Smooth muscle cell (in vitro differentiated cells): ENCODE results near the gene RCE1. TPM values are rescaled to one million over a fixed set of nuclear protein-coding genes. Genes with fewer than 3 reads are reported as not detected.
"Not testable (repeated sequence)": the region's sequence is repeated elsewhere in the genome, so short reads cannot be mapped to it uniquely, and the experiment has no call there.

Source experiments
- DNase-seq: peaks from one replicate; lab custom pipeline; 2025; ENCODE audit not compliant: unreplicated experiment; lab: John Stamatoyannopoulos, UW
- H2AFZ ChIP-seq: fragments of 200-600 bp; sonication (generic); 2 replicates; pipeline ENCODE4 v1.6.0; 2016; ENCODE audit warnings: antibody characterized with exemption, low read depth, mild to moderate bottlenecking
- H3F3A ChIP-seq: fragments of 200-600 bp; sonication (generic); 2 replicates; pipeline ENCODE4 v1.6.0; 2017; ENCODE audit warnings: antibody characterized with exemption, low read depth
- H3K27ac ChIP-seq: fragments of 200-600 bp; sonication (generic); 2 replicates; pipeline ENCODE4 v1.5.1; 2016; ENCODE audit warnings: low read depth, mild to moderate bottlenecking
- H3K27me3 ChIP-seq: fragments of 200-600 bp; sonication (generic); 2 replicates; pipeline ENCODE4 v1.6.1; 2016; ENCODE audit warnings: low read depth, mild to moderate bottlenecking
- H3K36me3 ChIP-seq: fragments of 200-600 bp; sonication (generic); 2 replicates; pipeline ENCODE4 v1.5.1; 2016; ENCODE audit warnings: low read depth
- H3K4me1 ChIP-seq: fragments of 200-600 bp; sonication (generic); 2 replicates; pipeline ENCODE4 v1.5.1; 2016; ENCODE audit warnings: low read depth
- H3K4me2 ChIP-seq: fragments of 200-600 bp; sonication (generic); 2 replicates; pipeline ENCODE4 v1.6.0; 2016; ENCODE audit warnings: mild to moderate bottlenecking
- H3K4me3 ChIP-seq: fragments of 200-600 bp; sonication (generic); 2 replicates; pipeline ENCODE4 v1.5.1; 2016; ENCODE audit warnings: mild to moderate bottlenecking
- H3K79me2 ChIP-seq: fragments of 200-600 bp; sonication (generic); 2 replicates; pipeline ENCODE4 v1.6.0; 2016; ENCODE audit warnings: low read depth, mild to moderate bottlenecking
- H3K9ac ChIP-seq: fragments of 200-600 bp; sonication (generic); 2 replicates; pipeline ENCODE4 v1.6.0; 2016; ENCODE audit warnings: low read depth
- H3K9me3 ChIP-seq: fragments of 200-600 bp; sonication (generic); replicated peaks from 2 replicates; pipeline ENCODE4 v1.5.1; 2016; ENCODE audit warnings: low read depth
- H4K20me1 ChIP-seq: fragments of 200-600 bp; sonication (generic); 2 replicates; pipeline ENCODE4 v1.6.0; 2016; ENCODE audit warnings: low read depth
- WGBS: methylation state at CpG from one replicate; pipeline ENCODE4 v1.1.7; 2016; ENCODE audit warnings: low lambda C conversion rate; 5-methylcytosine and 5-hydroxymethylcytosine counted together
- polyA plus RNA-seq: library from polyadenylated mRNA; unstranded; fragments of >200 nt; fragmentation: Nextera tagmentation; extraction: Ambion mirVana; gene quantifications from 2 replicates; pipeline ENCODE4 v1.2.1, GENCODE V29; 2016
- total RNA-seq: library from RNA; depleted of rRNA; stranded (reverse); fragments of >200 nt; gene quantifications from 2 replicates; pipeline ENCODE4 v1.2.3, GENCODE V29; 2014
- TF ChIP-seq, protein P1 (sequence below): fragments of 200-600 bp; sonication (generic); IDR thresholded peaks from 2 replicates; pipeline ENCODE4 v1.5.1; 2017; ENCODE audit warnings: borderline replicate concordance, mild to moderate bottlenecking, antibody characterized with exemption; ENCODE audit not compliant: insufficient read depth, poor library complexity, severe bottlenecking

The RCE1 gene
- total RNA-seq (12.1 and 25.2 TPM in 2 replicates), polyA plus RNA-seq (33.5 and 34.1 TPM in 2 replicates)

DNA sequence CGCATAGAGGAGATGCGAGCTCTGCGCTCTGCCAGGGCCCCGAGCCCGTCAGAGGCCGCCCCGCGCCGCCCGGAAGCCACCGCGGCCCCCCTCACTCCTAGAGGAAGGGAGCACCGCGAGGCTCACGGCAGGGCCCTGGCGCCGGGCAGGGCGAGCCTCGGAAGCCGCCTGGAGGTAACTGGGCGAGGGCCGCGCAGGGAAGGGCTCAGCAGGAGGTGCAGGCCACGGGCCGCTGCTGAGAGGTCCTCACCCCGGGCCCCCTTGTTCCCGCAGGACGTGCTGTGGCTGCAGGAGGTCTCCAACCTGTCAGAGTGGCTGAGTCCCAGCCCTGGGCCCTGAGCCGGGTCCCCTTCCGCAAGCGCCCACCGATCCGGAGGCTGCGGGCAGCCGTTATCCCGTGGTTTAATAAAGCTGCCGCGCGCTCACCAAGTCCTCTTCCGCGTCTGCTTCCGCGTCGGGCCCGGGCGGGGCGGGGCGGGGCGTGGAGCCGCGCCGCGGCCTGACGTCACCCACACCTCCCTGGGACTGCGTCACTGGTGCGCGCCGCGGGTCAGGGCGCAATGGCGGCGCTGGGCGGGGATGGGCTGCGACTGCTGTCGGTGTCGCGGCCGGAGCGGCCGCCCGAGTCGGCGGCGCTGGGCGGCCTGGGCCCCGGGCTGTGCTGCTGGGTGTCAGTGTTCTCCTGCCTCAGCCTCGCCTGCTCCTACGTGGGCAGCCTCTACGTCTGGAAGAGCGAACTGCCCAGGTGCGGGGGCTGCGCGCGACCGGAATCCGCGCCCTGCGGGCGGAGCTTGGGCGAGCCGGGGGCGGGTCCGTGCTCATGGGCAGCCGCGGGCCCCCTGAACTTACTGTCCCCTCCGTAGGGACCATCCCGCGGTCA lies at the start of gene RCE1:
TSS of gene RCE1 (plus strand) at position 546 of the 880 bp plus-strand sequence. CDS start at position 561, 15 bp downstream.
- H3F3A ChIP-seq: peaks cover 4% of the 10 kb centered on the region
- H2AFZ ChIP-seq: peak within 1 kb of the TSS; percentile 80
- peak within 1 kb of the TSS; percentile 93 for H3K4me2 ChIP-seq
- H3K4me3 ChIP-seq: peak within 1 kb of the TSS; percentile 91
- DNase-seq: peak; percentile 71
- peak within 1 kb of the TSS; percentile 96 for H3K27ac ChIP-seq
- no peaks in the 10 kb centered on the region for H3K27me3 ChIP-seq
- peak within 1 kb of the TSS; percentile 97 for H3K9ac ChIP-seq
- H3K4me1 ChIP-seq: peaks cover 4% of the 10 kb centered on the region
- TF ChIP-seq, protein P1, sequence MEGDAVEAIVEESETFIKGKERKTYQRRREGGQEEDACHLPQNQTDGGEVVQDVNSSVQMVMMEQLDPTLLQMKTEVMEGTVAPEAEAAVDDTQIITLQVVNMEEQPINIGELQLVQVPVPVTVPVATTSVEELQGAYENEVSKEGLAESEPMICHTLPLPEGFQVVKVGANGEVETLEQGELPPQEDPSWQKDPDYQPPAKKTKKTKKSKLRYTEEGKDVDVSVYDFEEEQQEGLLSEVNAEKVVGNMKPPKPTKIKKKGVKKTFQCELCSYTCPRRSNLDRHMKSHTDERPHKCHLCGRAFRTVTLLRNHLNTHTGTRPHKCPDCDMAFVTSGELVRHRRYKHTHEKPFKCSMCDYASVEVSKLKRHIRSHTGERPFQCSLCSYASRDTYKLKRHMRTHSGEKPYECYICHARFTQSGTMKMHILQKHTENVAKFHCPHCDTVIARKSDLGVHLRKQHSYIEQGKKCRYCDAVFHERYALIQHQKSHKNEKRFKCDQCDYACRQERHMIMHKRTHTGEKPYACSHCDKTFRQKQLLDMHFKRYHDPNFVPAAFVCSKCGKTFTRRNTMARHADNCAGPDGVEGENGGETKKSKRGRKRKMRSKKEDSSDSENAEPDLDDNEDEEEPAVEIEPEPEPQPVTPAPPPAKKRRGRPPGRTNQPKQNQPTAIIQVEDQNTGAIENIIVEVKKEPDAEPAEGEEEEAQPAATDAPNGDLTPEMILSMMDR: no peak
- H3K9me3 ChIP-seq: no peaks in the 10 kb centered on the region
- peaks cover 40% of the 10 kb centered on the region for H3K79me2 ChIP-seq
- peaks cover 14% of the 10 kb centered on the region for H4K20me1 ChIP-seq
- under 1% methylated on average over 72 of the region's 98 CpGs for WGBS
- H3K36me3 ChIP-seq: no peaks in the 10 kb centered on the region

DNA sequence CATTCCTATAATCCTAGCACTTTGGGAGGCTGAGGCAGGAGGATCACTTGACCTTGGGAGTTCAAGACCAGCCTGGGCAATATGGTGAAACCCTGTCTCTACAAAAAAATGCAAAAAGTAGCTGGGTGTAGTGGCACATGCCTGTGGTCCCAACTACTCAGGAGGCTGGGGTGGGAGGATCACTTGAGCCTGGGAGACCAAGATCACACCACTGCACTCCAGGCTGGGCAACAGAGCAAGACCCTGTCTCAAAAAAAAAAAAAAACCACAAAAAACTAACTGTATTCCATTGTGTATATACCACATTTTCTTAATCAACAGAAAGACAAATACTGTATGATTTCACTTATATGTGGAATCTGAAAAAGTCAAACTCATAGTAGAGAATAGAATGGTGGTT lies 43.4 kb upstream of the RCE1 start:
- not testable (repeated sequence) for H3K27me3 ChIP-seq, H3K36me3 ChIP-seq, H3K4me1 ChIP-seq, H3K4me2 ChIP-seq, H3K79me2 ChIP-seq, H3K9ac ChIP-seq, H4K20me1 ChIP-seq, H2AFZ ChIP-seq, H3K27ac ChIP-seq, H3K9me3 ChIP-seq, DNase-seq, H3K4me3 ChIP-seq, H3F3A ChIP-seq

GRCh38 chr11:66800720-66801428 lies 42.4 kb upstream of the RCE1 start:
- TF ChIP-seq, protein P1: no peak
- H3K4me3 ChIP-seq: no peak overlapping the region
- H2AFZ ChIP-seq: no peak overlapping the region
- no peaks in the 10 kb centered on the region for H3K79me2 ChIP-seq
- no peak for DNase-seq
- no peak overlapping the region for H3K4me2 ChIP-seq
- H3K27me3 ChIP-seq: no peaks in the 10 kb centered on the region
- H3F3A ChIP-seq: no peaks in the 10 kb centered on the region
- H3K36me3 ChIP-seq: no peaks in the 10 kb centered on the region
- H3K9me3 ChIP-seq: no peaks in the 10 kb centered on the region
- no peak overlapping the region for H3K9ac ChIP-seq
- no peaks in the 10 kb centered on the region for H4K20me1 ChIP-seq
- no peak overlapping the region for H3K27ac ChIP-seq
- WGBS: 96% methylated on average over 5 of the region's 5 CpGs
- no peaks in the 10 kb centered on the region for H3K4me1 ChIP-seq

- peaks cover 3% of the 10 kb centered on the region for H3K4me1 ChIP-seq
- WGBS: 95% methylated on average over 3 of the region's 3 CpGs
- no peak overlapping the region for H3K4me2 ChIP-seq
- H3K9ac ChIP-seq: no peak overlapping the region
- no peak overlapping the region for H2AFZ ChIP-seq
- H3K9me3 ChIP-seq: no peaks in the 10 kb centered on the region
- TF ChIP-seq, protein P1: no peak
- no peaks in the 10 kb centered on the region for H3F3A ChIP-seq
- DNase-seq: no peak
- no peak overlapping the region for H3K4me3 ChIP-seq
- no peaks in the 10 kb centered on the region for H3K36me3 ChIP-seq
- no peaks in the 10 kb centered on the region for H4K20me1 ChIP-seq
- no peaks in the 10 kb centered on the region for H3K79me2 ChIP-seq
- no peaks in the 10 kb centered on the region for H3K27me3 ChIP-seq
- H3K27ac ChIP-seq: no peak overlapping the region
Observed at GRCh38 chr11:66809592-66809991, 33.6 kb upstream of the RCE1 start.
